Measurements from ENCODE around the gene MICU1.

- no peak for TF ChIP-seq CREB5 (CRISPR knock-in tag; IDR thresholded peaks at IDR 0.05; ENCODE audit: low read depth)
- no peak for TF ChIP-seq CSRNP3 (CRISPR knock-in tag; IDR thresholded peaks at IDR 0.05)
- TF ChIP-seq OSR1 (CRISPR knock-in tag; IDR thresholded peaks at IDR 0.05), result no peak
- TF ChIP-seq PATZ1 (CRISPR knock-in tag; IDR thresholded peaks at IDR 0.05; ENCODE audit: borderline replicate concordance), result no peak
- no peak for TF ChIP-seq ZNF8 (CRISPR knock-in tag; IDR thresholded peaks at IDR 0.05)
Measured at GRCh38 chr10:72445851-72446250, 180.0 kb downstream of the MICU1 start.
